Astrocyte of the cerebellum (primary cell): ENCODE results near the gene CCDC183.

Source experiments
- DNase-seq: peaks from one replicate; pipeline ENCODE4 v3.0.0-alpha.2; 2011; ENCODE audit warnings: low read depth
- H3K4me3 ChIP-seq: 2 replicates; pipeline ENCODE4 v1.5.1; 2011; ENCODE audit warnings: mild to moderate bottlenecking, low read depth, low read length, moderate library complexity
- in situ Hi-C: cut with HindIII; loops from 2 replicates; pipeline ENCODE4 v1.10.0; 2017; ENCODE audit warnings: low sequenced_read_pairs
- TF ChIP-seq, protein P1 (sequence below): IDR thresholded peaks from 2 replicates; pipeline ENCODE4 v1.5.1; 2012; ENCODE audit warnings: low read length, low read depth, moderate library complexity, mild to moderate bottlenecking; ENCODE audit errors: missing control alignments

Gene CCDC183

DNA sequence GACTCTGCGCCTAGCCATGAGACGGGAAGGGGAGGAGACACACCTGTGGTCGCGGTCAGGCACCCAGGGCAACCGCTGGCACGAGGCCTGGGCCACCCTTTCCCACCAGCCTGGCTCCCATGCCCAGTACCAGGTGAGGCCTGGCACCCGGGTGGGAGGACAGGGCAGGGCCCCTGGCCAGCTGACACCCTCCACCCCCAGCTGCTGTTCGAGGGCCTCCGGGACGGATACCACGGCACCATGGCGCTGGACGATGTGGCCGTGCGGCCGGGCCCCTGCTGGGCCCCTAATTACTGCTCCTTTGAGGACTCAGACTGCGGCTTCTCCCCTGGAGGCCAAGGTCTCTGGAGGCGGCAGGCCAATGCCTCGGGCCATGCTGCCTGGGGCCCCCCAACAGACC is 61.0 kb downstream of the CCDC183 start:
- TF ChIP-seq, protein P1, sequence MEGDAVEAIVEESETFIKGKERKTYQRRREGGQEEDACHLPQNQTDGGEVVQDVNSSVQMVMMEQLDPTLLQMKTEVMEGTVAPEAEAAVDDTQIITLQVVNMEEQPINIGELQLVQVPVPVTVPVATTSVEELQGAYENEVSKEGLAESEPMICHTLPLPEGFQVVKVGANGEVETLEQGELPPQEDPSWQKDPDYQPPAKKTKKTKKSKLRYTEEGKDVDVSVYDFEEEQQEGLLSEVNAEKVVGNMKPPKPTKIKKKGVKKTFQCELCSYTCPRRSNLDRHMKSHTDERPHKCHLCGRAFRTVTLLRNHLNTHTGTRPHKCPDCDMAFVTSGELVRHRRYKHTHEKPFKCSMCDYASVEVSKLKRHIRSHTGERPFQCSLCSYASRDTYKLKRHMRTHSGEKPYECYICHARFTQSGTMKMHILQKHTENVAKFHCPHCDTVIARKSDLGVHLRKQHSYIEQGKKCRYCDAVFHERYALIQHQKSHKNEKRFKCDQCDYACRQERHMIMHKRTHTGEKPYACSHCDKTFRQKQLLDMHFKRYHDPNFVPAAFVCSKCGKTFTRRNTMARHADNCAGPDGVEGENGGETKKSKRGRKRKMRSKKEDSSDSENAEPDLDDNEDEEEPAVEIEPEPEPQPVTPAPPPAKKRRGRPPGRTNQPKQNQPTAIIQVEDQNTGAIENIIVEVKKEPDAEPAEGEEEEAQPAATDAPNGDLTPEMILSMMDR: no peak
- no peak for DNase-seq
- no peak overlapping the region for H3K4me3 ChIP-seq
- in situ Hi-C loops: no loop called here
